Measurements from ENCODE around the gene LATS1. TPM values are rescaled to one million over a fixed set of nuclear protein-coding genes. Genes with fewer than 3 reads are reported as not detected.

LATS1 gene
- total RNA-seq, 6 experiments from 2014 or later, result 9.5 to 16.6 (median 10.9) TPM

DNA sequence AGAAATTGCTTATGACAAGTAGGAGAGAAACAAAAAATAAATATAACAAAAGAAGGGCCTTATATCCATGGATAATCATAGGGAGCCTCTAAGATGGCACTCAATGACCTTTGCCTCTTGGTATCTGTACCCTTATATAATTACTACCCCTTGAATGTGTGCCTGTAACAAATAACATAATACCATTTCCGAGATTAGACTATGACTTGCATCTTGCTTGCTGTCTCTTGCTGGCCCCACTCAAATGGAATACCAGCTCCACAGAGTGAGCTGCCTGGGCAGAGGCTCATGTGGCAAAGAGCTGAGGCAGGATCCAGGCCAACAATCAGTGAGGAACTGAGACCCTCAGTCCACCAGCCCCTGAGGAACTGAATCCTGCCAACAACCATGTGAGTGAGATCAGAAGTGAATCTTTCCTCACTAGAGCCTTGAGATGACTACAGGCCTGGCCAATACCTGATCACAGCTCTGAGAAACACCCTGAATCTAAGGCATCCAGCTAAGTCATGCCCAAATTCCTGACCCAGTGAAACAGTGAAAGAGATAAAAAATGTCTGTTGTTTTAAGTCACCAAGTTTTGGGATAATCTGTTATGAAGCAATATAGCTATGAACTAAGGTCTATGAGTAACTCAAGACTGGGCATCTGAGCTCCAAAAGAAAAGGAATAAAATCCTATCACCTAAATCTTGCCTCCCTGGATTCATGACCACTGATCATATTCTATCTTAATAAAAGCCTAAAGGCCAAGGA is 74.9 kb downstream of the LATS1 start:
- Histone ChIP-seq H3K36me3 (no peaks in the 10 kb centered on the region), H3K4me1 (peaks cover 0 to 9% (median 0%) of the 10 kb centered on the region in 4 donors), H3K4me3 (no peak overlapping the region), H3K9me3 (no peaks in the 10 kb centered on the region), H3K27ac (no peak overlapping the region), H3K27me3 (no peaks in the 10 kb centered on the region)
- no peak for DNase-seq
- WGBS (ENCODE audit: insufficient coverage, low coverage, low lambda C conversion rate, missing lambda C conversion rate), result 100% methylated on average over 1 of the region's 1 CpG
- no peak for ATAC-seq
- intact Hi-C loops (cut with DNase I), result no loop called here
- TF ChIP-seq POLR2A (IDR thresholded peaks at IDR 0.05), result no peak
- TF ChIP-seq, protein P1, sequence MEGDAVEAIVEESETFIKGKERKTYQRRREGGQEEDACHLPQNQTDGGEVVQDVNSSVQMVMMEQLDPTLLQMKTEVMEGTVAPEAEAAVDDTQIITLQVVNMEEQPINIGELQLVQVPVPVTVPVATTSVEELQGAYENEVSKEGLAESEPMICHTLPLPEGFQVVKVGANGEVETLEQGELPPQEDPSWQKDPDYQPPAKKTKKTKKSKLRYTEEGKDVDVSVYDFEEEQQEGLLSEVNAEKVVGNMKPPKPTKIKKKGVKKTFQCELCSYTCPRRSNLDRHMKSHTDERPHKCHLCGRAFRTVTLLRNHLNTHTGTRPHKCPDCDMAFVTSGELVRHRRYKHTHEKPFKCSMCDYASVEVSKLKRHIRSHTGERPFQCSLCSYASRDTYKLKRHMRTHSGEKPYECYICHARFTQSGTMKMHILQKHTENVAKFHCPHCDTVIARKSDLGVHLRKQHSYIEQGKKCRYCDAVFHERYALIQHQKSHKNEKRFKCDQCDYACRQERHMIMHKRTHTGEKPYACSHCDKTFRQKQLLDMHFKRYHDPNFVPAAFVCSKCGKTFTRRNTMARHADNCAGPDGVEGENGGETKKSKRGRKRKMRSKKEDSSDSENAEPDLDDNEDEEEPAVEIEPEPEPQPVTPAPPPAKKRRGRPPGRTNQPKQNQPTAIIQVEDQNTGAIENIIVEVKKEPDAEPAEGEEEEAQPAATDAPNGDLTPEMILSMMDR (IDR thresholded peaks at IDR 0.05), result no peak

DNA sequence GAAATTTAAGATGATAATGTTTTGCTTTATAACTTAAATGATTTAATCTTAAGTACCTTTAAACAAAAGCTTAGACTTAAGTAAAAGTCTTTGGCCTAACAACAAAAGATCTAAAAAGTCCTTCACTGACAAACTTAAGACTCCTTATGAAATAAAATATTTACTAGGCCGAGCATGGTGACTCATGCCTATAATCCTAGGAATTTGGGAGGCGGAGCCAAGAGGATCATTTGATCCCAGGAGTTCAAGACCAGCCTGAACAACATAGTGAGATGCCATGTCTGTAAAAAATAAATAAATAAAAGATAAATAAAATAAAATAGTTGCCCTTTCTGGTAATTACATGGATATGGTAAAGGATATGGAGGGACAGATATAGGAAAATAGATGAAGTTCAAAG is 81.8 kb downstream of the LATS1 start:
- ATAC-seq, result no peak
- Histone ChIP-seq H3K27ac (no peak overlapping the region), H3K27me3 (no peaks in the 10 kb centered on the region), H3K4me3 (no peak overlapping the region), H3K4me1 (no peaks in the 10 kb centered on the region), H3K36me3 (peaks cover 0 to 8% (median 0%) of the 10 kb centered on the region in 4 donors), H3K9me3 (no peaks in the 10 kb centered on the region)
- WGBS (ENCODE audit: insufficient coverage, low coverage, low lambda C conversion rate, missing lambda C conversion rate), result 87% methylated on average over 2 of the region's 2 CpGs
- intact Hi-C loops (cut with DNase I), result no loop called here
- TF ChIP-seq POLR2A (IDR thresholded peaks at IDR 0.05), result no peak
- TF ChIP-seq, protein P1 (IDR thresholded peaks at IDR 0.05), result no peak
- DNase-seq, result no peak

DNA sequence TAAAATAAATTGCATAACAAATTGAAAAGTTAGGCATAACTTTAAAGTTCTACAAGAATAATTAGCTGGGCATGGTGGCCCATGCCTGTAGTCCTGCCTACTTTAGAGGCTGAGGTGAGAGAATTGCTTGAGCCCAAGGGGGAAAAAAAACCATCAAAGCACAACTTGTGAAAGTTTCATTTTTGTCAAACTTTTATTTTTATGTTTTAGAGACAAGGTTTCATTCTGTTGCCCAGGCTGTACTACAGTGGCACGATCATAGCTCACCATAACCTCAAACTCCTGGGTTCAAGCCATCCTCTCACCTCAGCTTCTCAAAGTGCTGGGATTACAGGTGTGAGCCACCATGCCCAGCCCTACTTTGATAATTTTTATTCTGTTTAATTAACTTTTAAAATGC is 83.6 kb downstream of the LATS1 start:
- peaks cover 0 to 14% (median 1%) of the 10 kb centered on the region in 4 donors for H3K36me3 ChIP-seq
- WGBS (ENCODE audit: insufficient coverage, low coverage, low lambda C conversion rate, missing lambda C conversion rate), result 100% methylated on average over 1 of the region's 1 CpG
- no peaks in the 10 kb centered on the region for H3K4me1 ChIP-seq
- no peaks in the 10 kb centered on the region for H3K9me3 ChIP-seq
- no peak overlapping the region for H3K4me3 ChIP-seq
- TF ChIP-seq POLR2A (IDR thresholded peaks at IDR 0.05), result no peak
- TF ChIP-seq, protein P1 (IDR thresholded peaks at IDR 0.05), result no peak
- no peak for DNase-seq
- H3K27ac ChIP-seq, result no peak overlapping the region
- intact Hi-C loops (cut with DNase I), result no loop called here
- ATAC-seq, result no peak
- no peaks in the 10 kb centered on the region for H3K27me3 ChIP-seq

DNA sequence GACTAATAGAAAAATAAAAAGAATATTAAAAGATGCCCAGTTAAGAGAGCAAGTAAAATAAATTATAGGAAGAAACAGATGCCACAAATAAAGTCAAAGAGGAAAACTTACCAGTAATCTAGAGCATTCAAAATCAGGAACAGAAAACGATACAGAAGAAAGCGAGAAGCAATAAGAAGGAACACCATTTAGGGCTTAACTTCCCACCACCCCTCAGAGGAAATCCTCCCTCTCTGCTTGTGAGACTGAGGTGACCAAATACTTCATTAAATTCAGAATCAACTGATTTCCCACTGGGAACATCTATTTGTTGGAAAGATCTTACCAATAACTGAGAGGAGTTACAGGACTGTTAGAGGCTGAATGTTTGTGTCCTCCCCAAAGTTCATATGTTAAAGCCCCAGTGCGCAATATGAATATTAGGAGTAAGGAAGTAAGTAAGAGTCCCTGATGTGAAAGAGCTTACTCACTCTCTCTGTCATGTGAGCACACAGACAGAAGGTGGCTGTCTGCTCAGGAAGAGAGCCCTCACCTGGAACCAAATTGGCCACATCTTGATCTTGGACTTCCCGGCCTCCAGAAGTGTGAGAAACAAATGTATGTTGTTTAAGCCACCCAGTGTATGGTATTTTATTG is 88.9 kb downstream of the LATS1 start:
- intact Hi-C loops (cut with DNase I), result no loop called here
- ATAC-seq, result peak in 1 of 4 donors; percentile 19
- DNase-seq, result no peak
- Histone ChIP-seq H3K27ac (no peak overlapping the region), H3K4me3 (no peak overlapping the region), H3K36me3 (peaks cover 0 to 8% (median 1%) of the 10 kb centered on the region in 4 donors), H3K9me3 (no peaks in the 10 kb centered on the region), H3K27me3 (no peaks in the 10 kb centered on the region), H3K4me1 (no peaks in the 10 kb centered on the region)
- WGBS (ENCODE audit: insufficient coverage, low coverage, low lambda C conversion rate, missing lambda C conversion rate), result 54% methylated on average over 4 of the region's 4 CpGs
- no peak for TF ChIP-seq POLR2A (IDR thresholded peaks at IDR 0.05)
- TF ChIP-seq, protein P1 (IDR thresholded peaks at IDR 0.05), result no peak
